Smooth muscle cell (in vitro differentiated cells): ENCODE data around the gene MYL9. TPM values are rescaled to one million over a fixed set of nuclear protein-coding genes. Genes with fewer than 3 reads are reported as not detected.

Source experiments
- DNase-seq: peaks from one replicate; lab custom pipeline; 2025; ENCODE audit not compliant: unreplicated experiment; lab: John Stamatoyannopoulos, UW
- H2AFZ ChIP-seq: fragments of 200-600 bp; sonication (generic); 2 replicates; pipeline ENCODE4 v1.6.0; 2016; ENCODE audit warnings: antibody characterized with exemption, low read depth, mild to moderate bottlenecking
- H3F3A ChIP-seq: fragments of 200-600 bp; sonication (generic); 2 replicates; pipeline ENCODE4 v1.6.0; 2017; ENCODE audit warnings: antibody characterized with exemption, low read depth
- H3K27ac ChIP-seq: fragments of 200-600 bp; sonication (generic); 2 replicates; pipeline ENCODE4 v1.5.1; 2016; ENCODE audit warnings: low read depth, mild to moderate bottlenecking
- H3K27me3 ChIP-seq: fragments of 200-600 bp; sonication (generic); 2 replicates; pipeline ENCODE4 v1.6.1; 2016; ENCODE audit warnings: low read depth, mild to moderate bottlenecking
- H3K36me3 ChIP-seq: fragments of 200-600 bp; sonication (generic); 2 replicates; pipeline ENCODE4 v1.5.1; 2016; ENCODE audit warnings: low read depth
- H3K4me1 ChIP-seq: fragments of 200-600 bp; sonication (generic); 2 replicates; pipeline ENCODE4 v1.5.1; 2016; ENCODE audit warnings: low read depth
- H3K4me2 ChIP-seq: fragments of 200-600 bp; sonication (generic); 2 replicates; pipeline ENCODE4 v1.6.0; 2016; ENCODE audit warnings: mild to moderate bottlenecking
- H3K4me3 ChIP-seq: fragments of 200-600 bp; sonication (generic); 2 replicates; pipeline ENCODE4 v1.5.1; 2016; ENCODE audit warnings: mild to moderate bottlenecking
- H3K79me2 ChIP-seq: fragments of 200-600 bp; sonication (generic); 2 replicates; pipeline ENCODE4 v1.6.0; 2016; ENCODE audit warnings: low read depth, mild to moderate bottlenecking
- H3K9ac ChIP-seq: fragments of 200-600 bp; sonication (generic); 2 replicates; pipeline ENCODE4 v1.6.0; 2016; ENCODE audit warnings: low read depth
- H3K9me3 ChIP-seq: fragments of 200-600 bp; sonication (generic); replicated peaks from 2 replicates; pipeline ENCODE4 v1.5.1; 2016; ENCODE audit warnings: low read depth
- H4K20me1 ChIP-seq: fragments of 200-600 bp; sonication (generic); 2 replicates; pipeline ENCODE4 v1.6.0; 2016; ENCODE audit warnings: low read depth
- WGBS: methylation state at CpG from one replicate; pipeline ENCODE4 v1.1.7; 2016; ENCODE audit warnings: low lambda C conversion rate; 5-methylcytosine and 5-hydroxymethylcytosine counted together
- polyA plus RNA-seq: library from polyadenylated mRNA; unstranded; fragments of >200 nt; fragmentation: Nextera tagmentation; extraction: Ambion mirVana; gene quantifications from 2 replicates; pipeline ENCODE4 v1.2.1, GENCODE V29; 2016
- total RNA-seq: library from RNA; depleted of rRNA; stranded (reverse); fragments of >200 nt; gene quantifications from 2 replicates; pipeline ENCODE4 v1.2.3, GENCODE V29; 2014
- TF ChIP-seq, protein P1 (sequence below): fragments of 200-600 bp; sonication (generic); IDR thresholded peaks from 2 replicates; pipeline ENCODE4 v1.5.1; 2017; ENCODE audit warnings: borderline replicate concordance, mild to moderate bottlenecking, antibody characterized with exemption; ENCODE audit not compliant: insufficient read depth, poor library complexity, severe bottlenecking

MYL9 gene
- total and polyA plus RNA-seq, 2 experiments from 2014 or later = 198 to 1,109 TPM

- no peaks in the 10 kb centered on the region for H3K9me3 ChIP-seq
- TF ChIP-seq, protein P1, sequence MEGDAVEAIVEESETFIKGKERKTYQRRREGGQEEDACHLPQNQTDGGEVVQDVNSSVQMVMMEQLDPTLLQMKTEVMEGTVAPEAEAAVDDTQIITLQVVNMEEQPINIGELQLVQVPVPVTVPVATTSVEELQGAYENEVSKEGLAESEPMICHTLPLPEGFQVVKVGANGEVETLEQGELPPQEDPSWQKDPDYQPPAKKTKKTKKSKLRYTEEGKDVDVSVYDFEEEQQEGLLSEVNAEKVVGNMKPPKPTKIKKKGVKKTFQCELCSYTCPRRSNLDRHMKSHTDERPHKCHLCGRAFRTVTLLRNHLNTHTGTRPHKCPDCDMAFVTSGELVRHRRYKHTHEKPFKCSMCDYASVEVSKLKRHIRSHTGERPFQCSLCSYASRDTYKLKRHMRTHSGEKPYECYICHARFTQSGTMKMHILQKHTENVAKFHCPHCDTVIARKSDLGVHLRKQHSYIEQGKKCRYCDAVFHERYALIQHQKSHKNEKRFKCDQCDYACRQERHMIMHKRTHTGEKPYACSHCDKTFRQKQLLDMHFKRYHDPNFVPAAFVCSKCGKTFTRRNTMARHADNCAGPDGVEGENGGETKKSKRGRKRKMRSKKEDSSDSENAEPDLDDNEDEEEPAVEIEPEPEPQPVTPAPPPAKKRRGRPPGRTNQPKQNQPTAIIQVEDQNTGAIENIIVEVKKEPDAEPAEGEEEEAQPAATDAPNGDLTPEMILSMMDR = no peak
- H3K9ac ChIP-seq = peak overlapping the region; percentile 89
- WGBS = 74% methylated on average over 14 of the region's 14 CpGs
- no peak overlapping the region for H2AFZ ChIP-seq
- H3K36me3 ChIP-seq = no peaks in the 10 kb centered on the region
- H3K27ac ChIP-seq = peak overlapping the region; percentile 62
- peaks cover 26% of the 10 kb centered on the region for H3K4me1 ChIP-seq
- H3K79me2 ChIP-seq = peaks cover 55% of the 10 kb centered on the region
- H4K20me1 ChIP-seq = peaks cover 69% of the 10 kb centered on the region
- H3K27me3 ChIP-seq = no peaks in the 10 kb centered on the region
- DNase-seq = no peak
- peak overlapping the region; percentile 86 for H3K4me3 ChIP-seq
- H3K4me2 ChIP-seq = peak overlapping the region; percentile 91
- peaks cover 52% of the 10 kb centered on the region for H3F3A ChIP-seq
Measured at GRCh38 chr20:36543184-36544133, 2.1 kb downstream of the MYL9 start.

DNA sequence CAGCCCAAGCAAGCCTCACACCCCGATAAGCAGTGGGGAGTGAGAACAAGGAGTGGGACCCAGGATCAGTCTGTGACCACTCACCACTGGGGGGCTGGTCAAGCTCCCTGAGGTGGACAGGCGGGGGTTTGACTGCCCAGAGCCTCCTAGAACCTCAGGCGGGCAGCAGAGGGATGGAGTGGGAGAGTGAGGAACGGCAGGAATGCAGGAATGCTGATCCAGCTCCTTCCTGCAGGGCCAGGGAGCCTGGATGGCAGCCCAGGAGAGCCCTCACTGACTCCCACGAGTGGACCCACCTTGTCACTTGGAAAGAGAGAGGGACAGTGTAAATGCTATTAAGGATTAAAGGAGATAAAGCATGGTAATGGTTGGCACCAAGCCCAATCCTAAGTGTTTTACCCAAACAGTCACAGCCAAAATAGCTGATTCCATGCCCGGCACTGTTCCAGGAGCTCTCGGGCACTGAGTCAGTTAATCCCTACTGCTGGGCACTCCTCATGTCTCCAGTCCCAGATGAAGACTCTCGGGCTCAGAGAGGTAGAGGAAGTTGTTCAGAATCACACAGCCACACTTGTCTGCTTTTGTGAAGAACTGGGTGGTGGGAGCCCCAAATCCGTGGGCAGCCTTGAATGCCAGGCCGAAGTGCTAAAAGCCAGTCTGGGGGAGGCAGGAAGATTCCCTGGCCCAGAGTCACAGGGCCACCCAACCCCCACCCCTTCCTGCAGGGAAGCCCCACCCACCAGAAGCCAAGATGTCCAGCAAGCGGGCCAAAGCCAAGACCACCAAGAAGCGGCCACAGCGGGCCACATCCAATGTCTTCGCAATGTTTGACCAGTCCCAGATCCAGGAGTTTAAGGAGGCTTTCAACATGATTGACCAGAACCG, 3.1 kb downstream of the MYL9 start:
- peak overlapping the region; percentile 86 for H3K4me3 ChIP-seq
- no peaks in the 10 kb centered on the region for H3K36me3 ChIP-seq
- H4K20me1 ChIP-seq = peaks cover 78% of the 10 kb centered on the region
- H3K9ac ChIP-seq = peak overlapping the region; percentile 89
- 65% methylated on average over 15 of the region's 15 CpGs for WGBS
- DNase-seq = no peak
- H3K4me2 ChIP-seq = peak overlapping the region; percentile 91
- H3K79me2 ChIP-seq = peaks cover 55% of the 10 kb centered on the region
- H3F3A ChIP-seq = peaks cover 57% of the 10 kb centered on the region
- TF ChIP-seq, protein P1 = no peak
- no peaks in the 10 kb centered on the region for H3K27me3 ChIP-seq
- no peak overlapping the region for H2AFZ ChIP-seq
- H3K9me3 ChIP-seq = no peaks in the 10 kb centered on the region
- peaks cover 26% of the 10 kb centered on the region for H3K4me1 ChIP-seq
- H3K27ac ChIP-seq = peak overlapping the region; percentile 62

- H3K79me2 ChIP-seq = peaks cover 51% of the 10 kb centered on the region
- TF ChIP-seq, protein P1 = no peak
- H3K9me3 ChIP-seq = no peaks in the 10 kb centered on the region
- peak overlapping the region; percentile 38 for H3K27ac ChIP-seq
- H3K9ac ChIP-seq = no peak overlapping the region
- H4K20me1 ChIP-seq = peaks cover 92% of the 10 kb centered on the region
- no peaks in the 10 kb centered on the region for H3K27me3 ChIP-seq
- H3K4me3 ChIP-seq = no peak overlapping the region
- peaks cover 17% of the 10 kb centered on the region for H3K4me1 ChIP-seq
- H3F3A ChIP-seq = peaks cover 57% of the 10 kb centered on the region
- 86% methylated on average over 14 of the region's 14 CpGs for WGBS
- no peak overlapping the region for H2AFZ ChIP-seq
- no peak overlapping the region for H3K4me2 ChIP-seq
- H3K36me3 ChIP-seq = no peaks in the 10 kb centered on the region
- no peak for DNase-seq
Measured at GRCh38 chr20:36546111-36546736, 4.9 kb downstream of the MYL9 start.
